T-helper 9 cell (primary cell): ENCODE measurements around the gene KNSTRN.

Source experiments
- DNase-seq: peaks from one replicate; pipeline ENCODE4 v3.0.0-alpha.2; 2020

KNSTRN gene

DNA sequence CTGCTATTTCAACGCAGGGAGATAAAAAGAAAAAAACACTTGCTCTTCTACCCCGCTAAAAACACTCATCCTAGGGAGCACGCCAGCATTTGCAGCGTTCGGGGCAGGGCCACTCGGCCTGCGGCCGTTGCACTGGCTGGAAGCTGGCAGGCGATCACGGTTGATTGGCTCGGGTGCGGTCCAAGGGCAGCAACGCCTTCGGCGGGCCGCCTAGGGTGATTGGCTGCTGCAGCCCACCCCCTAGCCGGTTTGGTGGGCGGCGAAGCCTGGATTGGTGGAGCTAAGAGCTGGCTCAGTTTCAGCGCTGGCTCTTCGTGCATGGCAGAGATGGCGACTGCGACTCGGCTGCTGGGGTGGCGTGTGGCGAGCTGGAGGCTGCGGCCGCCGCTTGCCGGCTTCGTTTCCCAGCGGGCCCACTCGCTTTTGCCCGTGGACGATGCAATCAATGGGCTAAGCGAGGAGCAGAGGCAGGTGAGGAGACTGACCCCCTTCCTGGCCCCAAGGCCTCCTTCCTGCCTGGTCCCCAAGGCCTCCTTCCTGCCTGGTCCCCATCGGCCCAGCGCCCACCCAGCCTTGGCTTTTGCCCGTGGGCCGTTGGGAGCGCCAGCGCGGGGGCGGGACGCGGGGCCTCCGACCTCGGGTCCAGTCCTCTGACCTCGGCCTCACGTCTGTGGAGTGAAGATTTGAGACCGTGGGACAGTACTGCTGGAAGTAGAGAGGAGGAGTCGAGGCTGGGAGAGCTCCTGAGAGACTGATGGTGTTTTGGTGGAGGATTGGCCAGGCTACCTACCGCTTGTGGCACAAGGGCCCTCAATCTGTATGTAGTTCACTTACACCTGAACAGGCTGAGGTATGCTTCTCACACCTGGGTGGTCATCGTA lies 23.2 kb downstream of the KNSTRN start, which contains the start of gene IVD:
Gene IVD (plus strand): TSS at position 295 of the 881 bp plus-strand sequence. CDS start 33 bp downstream, at position 328.
- DNase-seq: peak; percentile 68

DNA sequence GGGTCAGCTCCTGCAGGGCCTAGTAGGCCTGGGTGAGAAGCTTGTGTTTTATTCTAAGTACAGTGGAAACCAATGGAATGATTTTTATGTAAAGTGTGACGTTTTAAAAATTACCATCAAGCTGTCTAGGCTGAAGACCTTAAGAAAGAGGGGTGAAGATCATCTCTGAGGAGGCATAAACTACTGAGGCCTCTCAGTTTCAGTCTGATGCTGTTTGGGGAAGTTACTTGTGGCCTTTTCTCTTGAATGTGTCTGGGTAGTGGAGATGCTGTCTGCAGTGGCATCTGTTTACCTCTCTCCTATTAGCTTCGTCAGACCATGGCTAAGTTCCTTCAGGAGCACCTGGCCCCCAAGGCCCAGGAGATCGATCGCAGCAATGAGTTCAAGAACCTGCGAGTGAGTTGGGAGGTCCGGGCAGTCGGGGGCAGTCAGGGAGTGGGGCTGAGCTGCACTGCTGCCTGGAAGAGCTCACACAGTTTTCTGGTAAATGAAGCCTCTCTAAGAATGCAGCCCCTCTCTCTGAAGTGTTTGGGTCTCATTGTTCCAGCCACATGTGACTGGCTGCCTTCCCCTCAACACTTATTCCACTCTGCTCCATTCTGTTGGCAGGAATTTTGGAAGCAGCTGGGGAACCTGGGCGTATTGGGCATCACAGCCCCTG lies 24.9 kb downstream of the KNSTRN start:
- no peak for DNase-seq

- DNase-seq: no peak
These were observed 26.8 kb downstream of the KNSTRN start for GRCh38 chr15:40409366-40409765.

GRCh38 chr15:40410476-40410875 lies 28.0 kb downstream of the KNSTRN start:
- no peak for DNase-seq

GRCh38 chr15:40412095-40412759 lies 29.7 kb downstream of the KNSTRN start:
- no peak for DNase-seq

GRCh38 chr15:40413036-40413435 lies 30.5 kb downstream of the KNSTRN start:
- no peak for DNase-seq

- no peak for DNase-seq
These were observed 32.3 kb downstream of the KNSTRN start for GRCh38 chr15:40414816-40415215.

GRCh38 chr15:40415226-40415625 lies 32.7 kb downstream of the KNSTRN start:
- DNase-seq: no peak

DNA sequence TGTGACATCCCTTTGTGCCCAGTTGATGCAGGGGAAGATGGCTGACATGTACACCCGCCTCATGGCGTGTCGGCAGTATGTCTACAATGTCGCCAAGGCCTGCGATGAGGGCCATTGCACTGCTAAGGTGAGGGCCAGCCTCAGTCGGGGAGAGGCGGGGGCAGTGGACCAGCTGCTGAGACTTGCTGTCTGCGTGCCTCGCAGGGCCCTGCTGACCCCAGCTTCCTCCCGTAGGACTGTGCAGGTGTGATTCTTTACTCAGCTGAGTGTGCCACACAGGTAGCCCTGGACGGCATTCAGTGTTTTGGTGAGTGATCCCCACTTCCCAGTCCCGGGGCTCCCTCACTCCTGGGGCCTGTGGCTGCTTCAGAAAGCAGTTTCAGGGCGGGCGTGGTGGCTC lies 33.5 kb downstream of the KNSTRN start:
- no peak for DNase-seq

DNA sequence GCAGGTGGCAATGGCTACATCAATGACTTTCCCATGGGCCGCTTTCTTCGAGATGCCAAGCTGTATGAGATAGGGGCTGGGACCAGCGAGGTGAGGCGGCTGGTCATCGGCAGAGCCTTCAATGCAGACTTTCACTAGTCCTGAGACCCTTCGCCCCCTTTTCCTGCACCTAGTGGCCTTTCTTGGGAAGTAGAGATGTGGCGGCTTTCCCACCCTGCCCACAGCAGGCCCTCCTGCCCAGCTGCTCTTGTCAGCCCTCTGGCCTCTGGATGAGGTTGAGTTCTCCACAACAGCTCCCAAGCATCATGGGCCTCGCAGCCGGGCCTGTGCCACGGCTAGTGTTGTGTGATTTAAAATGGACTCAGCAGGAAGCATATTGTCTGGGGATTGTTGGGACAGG lies 35.6 kb downstream of the KNSTRN start:
- DNase-seq: no peak

- DNase-seq: no peak
These were observed 37.7 kb downstream of the KNSTRN start for GRCh38 chr15:40420071-40420713.

GRCh38 chr15:40420793-40421192 lies 38.3 kb downstream of the KNSTRN start:
- no peak for DNase-seq

DNA sequence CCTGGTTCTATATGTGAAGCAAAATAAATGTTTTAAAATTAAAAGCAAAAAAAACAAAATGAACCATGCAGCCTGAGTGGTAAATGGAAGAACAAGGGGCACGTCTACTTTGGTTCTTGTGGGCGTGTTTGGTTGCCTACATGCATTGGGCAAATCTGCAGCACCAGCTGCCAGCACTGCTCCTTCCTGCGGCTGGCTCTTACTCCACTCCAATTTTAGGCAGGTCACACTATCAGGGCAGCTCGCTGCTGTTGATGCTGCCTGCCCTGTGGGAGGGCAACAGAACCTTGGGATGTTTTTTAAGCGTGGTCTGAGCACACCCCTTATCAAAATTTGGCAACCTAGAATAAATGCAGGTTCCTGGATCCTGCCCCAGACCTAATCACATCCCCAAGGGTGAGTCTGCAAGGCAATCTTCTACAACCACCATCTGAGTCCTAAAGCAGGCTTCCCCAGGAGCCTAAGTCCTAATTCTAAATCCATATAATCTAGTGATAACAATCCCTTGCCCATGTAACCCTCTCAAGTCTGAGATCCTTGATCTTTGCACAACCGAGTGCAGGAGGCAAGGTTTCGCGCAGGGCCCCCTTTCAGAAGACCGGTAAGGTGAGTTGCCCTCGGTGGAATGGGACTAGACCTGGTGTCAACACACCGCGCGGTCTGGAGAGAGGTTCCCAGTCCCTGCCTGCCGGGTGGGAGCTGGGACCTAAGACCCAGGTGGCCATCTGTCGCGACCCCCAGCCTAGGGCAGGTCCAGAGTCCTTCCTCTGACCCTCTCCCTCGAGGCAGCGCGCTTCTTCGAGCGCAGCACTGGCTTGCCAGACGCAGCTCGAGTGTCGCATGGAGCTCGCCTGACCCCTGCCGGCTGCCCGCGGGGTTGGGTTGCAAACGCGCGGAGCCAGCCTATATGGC lies 39.0 kb downstream of the KNSTRN start:
- DNase-seq: peak; percentile 78

DNA sequence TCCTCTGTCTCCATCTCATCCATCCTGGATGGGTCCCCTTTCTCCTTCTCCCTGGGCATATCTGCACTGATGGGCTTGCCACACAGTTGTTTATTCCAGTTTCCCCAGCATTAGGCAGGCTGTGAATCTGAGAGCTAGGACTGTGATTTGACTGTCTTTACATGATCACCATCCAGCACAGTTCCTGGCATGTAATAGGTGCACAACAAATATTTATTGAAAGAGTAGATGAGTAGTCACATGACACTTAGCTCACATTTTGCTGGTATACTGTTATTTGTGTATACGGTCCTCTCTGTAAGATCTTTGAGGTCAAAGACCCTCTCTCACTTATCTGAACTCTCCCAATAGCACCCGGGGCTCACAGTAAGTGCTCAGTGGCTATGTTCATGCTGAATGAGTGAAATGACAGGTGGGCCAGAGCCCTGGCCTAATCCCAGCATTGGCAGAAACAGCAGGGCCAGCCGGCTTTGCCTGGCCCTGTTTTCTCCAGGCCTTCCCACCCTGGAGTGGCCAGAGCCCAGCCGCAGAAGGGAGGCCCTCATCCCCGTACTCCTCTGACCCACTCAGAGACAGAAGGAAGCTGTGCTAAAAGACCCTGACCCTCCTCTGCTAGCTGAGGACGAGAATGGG lies 42.1 kb downstream of the KNSTRN start:
- no peak for DNase-seq

GRCh38 chr15:40425681-40426080 lies 43.2 kb downstream of the KNSTRN start:
- no peak for DNase-seq

DNA sequence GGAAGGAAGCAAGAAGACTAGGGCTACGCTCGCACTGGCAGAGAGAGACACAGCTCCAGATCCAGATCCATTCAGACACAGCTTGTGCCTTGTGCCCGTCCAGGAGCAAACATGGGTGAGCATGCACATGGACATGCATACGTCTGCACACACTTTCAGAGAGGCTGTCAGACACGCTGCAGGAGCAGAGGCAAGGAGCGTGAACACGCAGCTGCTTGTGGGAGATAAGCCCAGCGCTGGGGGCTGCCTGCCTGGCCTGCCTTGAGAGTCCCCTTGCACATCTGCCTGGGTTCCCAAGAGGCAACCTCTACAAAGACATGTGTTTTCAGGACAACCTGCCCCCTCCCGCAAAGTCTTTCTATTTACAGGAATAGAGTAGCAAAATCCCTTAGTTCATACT lies 44.7 kb downstream of the KNSTRN start:
- no peak for DNase-seq

DNA sequence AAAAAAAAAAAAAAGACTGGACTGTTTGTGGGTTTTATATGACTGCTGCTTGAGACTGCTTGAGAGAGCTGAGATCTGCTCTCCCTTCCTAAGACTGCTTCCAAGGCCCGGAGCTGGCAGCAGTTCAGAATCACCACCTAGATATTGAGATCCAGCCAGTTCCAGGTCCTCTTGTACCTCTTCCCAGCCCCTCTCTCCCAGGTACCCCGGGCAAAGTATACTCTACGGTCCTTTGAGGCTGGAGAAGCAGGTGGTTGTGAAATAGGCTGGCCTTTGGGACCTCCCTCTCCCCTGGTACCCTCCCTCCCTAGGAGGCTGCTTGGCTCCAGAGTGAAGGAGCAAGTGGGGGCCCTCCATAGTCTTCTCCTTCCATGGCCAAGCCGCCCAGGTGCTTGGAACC lies 45.7 kb downstream of the KNSTRN start:
- no peak for DNase-seq

- no peak for DNase-seq
These were observed 46.7 kb downstream of the KNSTRN start for GRCh38 chr15:40429068-40429710.

DNA sequence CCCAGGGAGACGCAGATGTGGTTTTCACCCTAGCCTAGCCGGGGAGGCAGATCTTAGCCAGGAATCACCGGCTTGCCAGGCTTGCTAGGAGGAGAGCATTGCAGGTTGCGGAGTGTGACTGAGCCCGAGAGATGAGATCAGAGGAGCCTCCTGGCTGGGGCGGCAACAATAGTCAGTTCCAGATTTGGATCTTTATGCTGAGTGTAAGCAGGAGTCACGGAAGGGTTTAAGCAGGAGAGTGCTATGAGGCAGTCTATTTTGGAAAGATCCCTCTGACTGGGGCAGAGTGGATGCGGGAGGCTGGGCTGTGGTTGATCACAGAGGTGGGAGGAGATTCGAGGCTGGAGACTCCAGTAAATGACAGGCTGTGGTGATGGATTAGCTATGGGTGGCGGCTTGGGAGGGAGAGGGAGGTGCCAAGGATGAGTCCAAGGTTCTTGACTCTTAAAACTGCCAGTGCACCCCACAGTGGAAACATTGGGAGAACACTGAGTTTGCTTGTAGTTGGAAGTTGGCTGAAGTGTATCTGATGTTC lies 47.8 kb downstream of the KNSTRN start:
- no peak for DNase-seq

GRCh38 chr15:40435023-40435709 lies 52.6 kb downstream of the KNSTRN start:
- no peak for DNase-seq
